Right lobe of liver (tissue), 6 donors: ENCODE data around the gene GFOD1. TPM values are rescaled to one million over a fixed set of nuclear protein-coding genes. Genes with fewer than 3 reads are reported as not detected.

Source experiments
- ATAC-seq, 4 donors: fragments of 200-7000 bp; cut with Tn5 transposase; one replicate each; pipeline ENCODE4 v1.9.1; 2020; ENCODE audit warnings: mild to moderate bottlenecking in 4 of 4, moderate library complexity in 4 of 4
- DNase-seq, 3 donors: peaks; one replicate each; pipeline ENCODE4 v3.0.0-alpha.2; 2020
- H3K27ac ChIP-seq, 3 donors: fragments of 200-600 bp; one replicate each; pipeline ENCODE4 v1.8.0; 2022
- H3K27me3 ChIP-seq, 2 donors: fragments of 200-600 bp; one replicate each; pipeline ENCODE4 v1.8.0; 2022
- H3K36me3 ChIP-seq, 4 donors: fragments of 200-600 bp; sonication (generic) in 1 of 4; one replicate each; pipeline versions ENCODE4 v1.5.1 to v1.8.0; 2017 to 2022; ENCODE audit warnings: control low read depth in 1 of 4
- H3K4me1 ChIP-seq, 4 donors: fragments of 200-600 bp; sonication (generic) in 1 of 4; one replicate each; pipeline versions ENCODE4 v1.5.1 to v1.8.0; 2017 to 2022; ENCODE audit warnings: control low read depth in 1 of 4
- H3K4me3 ChIP-seq, 3 donors: fragments of 200-600 bp; one replicate each; pipeline ENCODE4 v1.8.0; 2022
- H3K9me3 ChIP-seq, 4 donors: fragments of 200-600 bp; sonication (generic) in 1 of 4; one replicate each; pipeline versions ENCODE4 v1.5.1 to v1.8.0; 2017 to 2022; ENCODE audit warnings: control low read depth in 1 of 4
- POLR2A ChIP-seq: fragments of 450-650 bp; IDR thresholded peaks from one replicate; pipeline ENCODE4 v1.6.1; 2017; ENCODE audit warnings: antibody characterized with exemption, mild to moderate bottlenecking
- WGBS: methylation state at CpG from one replicate; pipeline ENCODE4 v1.1.6; 2018; ENCODE audit warnings: low coverage, low lambda C conversion rate; ENCODE audit not compliant: insufficient coverage; ENCODE audit errors: missing lambda C conversion rate; 5-methylcytosine and 5-hydroxymethylcytosine counted together
- intact Hi-C, 2 donors: fragments of 100-400 bp; cut with DNase I; formaldehyde crosslinking; loops; one replicate each; pipeline versions ENCODE4 v1.11.2 to v1.14.1; 2022
- total RNA-seq, 6 experiments: library from RNA; depleted of rRNA in 2 of 6; stranded (reverse); fragments of >200 nt in 2 of 6; fragmentation: NEBNext Ultra II Directional in 3 of 6; extraction: Animal tissue kit (Norgen Biotek cat#: 25700) in 3 of 6; gene quantifications; one replicate each; pipeline versions ENCODE4 v1.1.0 to v1.2.4, GENCODE V29; 2016 to 2023
- TF ChIP-seq, protein P1 (sequence below), 4 donors: fragments of 200-600 bp in 3 of 4; fragments of 450-650 bp in 1 of 4; IDR thresholded peaks; one replicate each; pipeline versions ENCODE4 v1.5.1 to v1.8.0; 2016 to 2022; ENCODE audit warnings: antibody characterized with exemption in 4 of 4, mild to moderate bottlenecking in 2 of 4
- donor health status: DM: no; HTN: yes; CAD: no.
- donor health status: DM: no; HTN: no; CAD: no.
- donor health status: DM: no; HTN: no; CAD: no.
- donor health status: DM: no; HTN: yes; CAD: no.
- donor health status: DM: no; HTN: yes; CAD: no.

Gene GFOD1
- total RNA-seq, 6 experiments from 2014 or later = 5.4 to 8.5 (median 7.5) TPM

DNA sequence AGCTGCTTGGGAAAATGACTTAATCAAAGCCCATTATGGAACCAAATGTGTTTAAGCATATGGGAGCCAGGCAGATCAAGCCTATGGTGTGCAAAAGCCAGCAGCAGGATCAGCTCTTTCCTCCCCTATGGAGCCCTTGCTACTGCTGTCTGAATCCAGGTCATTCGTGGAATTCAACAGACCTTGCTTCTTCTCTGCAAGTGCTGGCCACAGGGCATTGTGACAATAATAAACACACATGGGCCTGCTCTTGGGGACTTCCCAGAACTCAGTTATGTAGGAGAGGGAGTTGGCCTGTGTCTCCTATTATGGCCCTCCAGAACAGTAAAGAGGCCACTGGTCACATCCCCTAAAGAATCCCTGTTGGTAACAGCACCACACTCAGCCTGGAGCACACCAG is 18.6 kb downstream of the GFOD1 start:
- TF ChIP-seq, protein P1, sequence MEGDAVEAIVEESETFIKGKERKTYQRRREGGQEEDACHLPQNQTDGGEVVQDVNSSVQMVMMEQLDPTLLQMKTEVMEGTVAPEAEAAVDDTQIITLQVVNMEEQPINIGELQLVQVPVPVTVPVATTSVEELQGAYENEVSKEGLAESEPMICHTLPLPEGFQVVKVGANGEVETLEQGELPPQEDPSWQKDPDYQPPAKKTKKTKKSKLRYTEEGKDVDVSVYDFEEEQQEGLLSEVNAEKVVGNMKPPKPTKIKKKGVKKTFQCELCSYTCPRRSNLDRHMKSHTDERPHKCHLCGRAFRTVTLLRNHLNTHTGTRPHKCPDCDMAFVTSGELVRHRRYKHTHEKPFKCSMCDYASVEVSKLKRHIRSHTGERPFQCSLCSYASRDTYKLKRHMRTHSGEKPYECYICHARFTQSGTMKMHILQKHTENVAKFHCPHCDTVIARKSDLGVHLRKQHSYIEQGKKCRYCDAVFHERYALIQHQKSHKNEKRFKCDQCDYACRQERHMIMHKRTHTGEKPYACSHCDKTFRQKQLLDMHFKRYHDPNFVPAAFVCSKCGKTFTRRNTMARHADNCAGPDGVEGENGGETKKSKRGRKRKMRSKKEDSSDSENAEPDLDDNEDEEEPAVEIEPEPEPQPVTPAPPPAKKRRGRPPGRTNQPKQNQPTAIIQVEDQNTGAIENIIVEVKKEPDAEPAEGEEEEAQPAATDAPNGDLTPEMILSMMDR (IDR thresholded peaks at IDR 0.05) = no peak
- TF ChIP-seq POLR2A = no peak
- H3K4me3 ChIP-seq = no peak overlapping the region
- H3K9me3 ChIP-seq = no peaks in the 10 kb centered on the region
- no peak for ATAC-seq
- H3K27me3 ChIP-seq = no peaks in the 10 kb centered on the region
- WGBS = no CpG with 5 or more reads among the region's 1 CpG
- H3K36me3 ChIP-seq = no peaks in the 10 kb centered on the region
- H3K27ac ChIP-seq = no peak overlapping the region
- intact Hi-C loops = no loop called here
- no peak for DNase-seq
- peaks cover 0 to 13% (median under 1%) of the 10 kb centered on the region in 4 donors for H3K4me1 ChIP-seq

DNA sequence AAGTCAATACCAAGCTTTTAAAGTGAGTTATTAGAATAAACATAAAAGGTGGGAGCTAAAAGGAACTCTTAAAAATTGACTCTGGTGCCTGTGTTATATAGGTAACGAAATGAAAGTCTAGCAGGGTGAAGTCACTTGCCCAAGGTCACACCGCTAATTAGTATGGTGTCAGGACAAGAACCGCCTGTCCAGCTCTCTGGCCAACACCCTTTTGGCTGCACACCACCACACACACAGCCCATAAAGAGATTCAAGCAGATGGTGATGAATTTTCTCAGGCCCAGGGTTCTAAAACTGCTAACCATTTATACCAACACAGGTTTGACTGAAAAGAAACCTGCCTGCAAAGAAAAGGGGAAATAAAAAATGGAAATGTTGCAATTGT is 20.2 kb downstream of the GFOD1 start:
- intact Hi-C loops = no loop called here
- TF ChIP-seq POLR2A = no peak
- TF ChIP-seq, protein P1 (IDR thresholded peaks at IDR 0.05) = no peak
- Histone ChIP-seq H3K36me3 (no peaks in the 10 kb centered on the region), H3K4me1 (peaks cover 0 to 17% (median 0%) of the 10 kb centered on the region in 4 donors), H3K4me3 (no peak overlapping the region), H3K9me3 (no peaks in the 10 kb centered on the region), H3K27ac (no peak overlapping the region), H3K27me3 (no peaks in the 10 kb centered on the region)
- DNase-seq = no peak
- peak in 3 of 4 donors; percentile 25 to 58 (median 31) for ATAC-seq
- WGBS = 54% methylated on average over 3 of the region's 3 CpGs

DNA sequence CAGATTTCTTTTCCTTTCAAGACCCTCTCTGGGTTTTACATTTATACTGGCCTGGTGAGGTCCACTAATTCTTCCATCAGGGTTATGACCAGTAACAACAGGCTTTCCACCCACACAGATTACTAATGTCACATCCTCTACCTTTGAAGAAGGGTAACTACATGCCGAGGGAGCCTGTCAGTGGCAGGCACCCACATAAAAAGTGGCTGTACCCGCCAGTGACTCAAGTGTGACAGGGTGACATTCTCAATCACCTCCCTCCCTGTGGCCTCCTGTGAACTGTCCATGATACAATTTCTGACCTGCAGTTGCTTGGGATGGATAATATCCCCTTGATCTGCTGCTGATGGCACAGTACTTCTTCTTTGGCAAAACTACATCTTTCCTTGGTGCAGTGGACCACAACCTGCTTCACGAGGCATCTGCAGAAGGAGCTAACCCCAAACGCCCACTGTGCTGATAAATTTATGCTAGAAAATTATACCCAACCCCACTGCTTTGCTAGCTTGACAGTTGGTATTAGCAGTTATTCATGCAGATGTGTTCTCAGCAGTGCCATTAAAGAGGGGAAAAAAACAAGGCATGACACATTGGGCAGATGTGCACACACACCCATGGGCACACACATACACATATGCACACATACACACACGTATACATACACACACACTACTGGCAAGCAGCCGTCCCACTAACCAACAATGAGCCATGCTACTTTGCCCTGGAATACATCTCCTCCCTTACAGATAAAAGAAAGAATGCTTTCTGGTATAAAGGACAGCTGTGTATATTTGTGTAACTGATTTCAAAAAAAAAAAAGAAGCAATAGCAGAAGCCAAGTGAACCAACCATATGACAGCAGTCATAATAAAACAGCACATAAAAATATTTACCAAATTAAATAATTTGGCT is 20.8 kb downstream of the GFOD1 start:
- no peaks in the 10 kb centered on the region for H3K9me3 ChIP-seq
- 53% methylated on average over 4 of the region's 6 CpGs for WGBS
- peaks cover 0 to 23% (median 0%) of the 10 kb centered on the region in 4 donors for H3K4me1 ChIP-seq
- no peak overlapping the region for H3K4me3 ChIP-seq
- DNase-seq (no peak), ATAC-seq (peak in 1 of 4 donors; percentile 5)
- no peak overlapping the region for H3K27ac ChIP-seq
- intact Hi-C loops = no loop called here
- no peak for TF ChIP-seq POLR2A
- H3K36me3 ChIP-seq = no peaks in the 10 kb centered on the region
- H3K27me3 ChIP-seq = no peaks in the 10 kb centered on the region

DNA sequence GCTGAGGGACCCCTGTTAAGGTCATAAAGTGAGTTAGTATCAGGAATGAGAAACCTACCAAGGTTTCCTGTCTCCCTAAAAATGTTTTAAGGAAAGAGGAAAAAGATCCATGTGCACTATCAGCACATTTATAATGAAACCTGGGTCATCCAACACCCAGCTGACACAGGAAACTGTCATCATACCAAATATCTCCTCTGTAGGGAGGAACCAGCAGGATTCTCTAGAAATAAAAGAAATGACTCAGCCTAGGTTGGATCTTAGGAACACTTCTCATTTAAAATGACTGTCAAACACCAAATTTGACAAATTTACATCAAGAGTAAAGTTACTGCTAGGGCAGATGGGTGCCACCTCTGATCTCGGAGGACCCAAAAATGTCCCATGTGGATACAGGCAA is 21.7 kb downstream of the GFOD1 start:
- H3K4me3 ChIP-seq = no peak overlapping the region
- peaks cover 0 to 29% (median 0%) of the 10 kb centered on the region in 4 donors for H3K4me1 ChIP-seq
- no peak overlapping the region for H3K27ac ChIP-seq
- no peak for TF ChIP-seq POLR2A
- TF ChIP-seq, protein P1 (IDR thresholded peaks at IDR 0.05) = no peak
- DNase-seq (no peak), ATAC-seq (no peak)
- no peaks in the 10 kb centered on the region for H3K27me3 ChIP-seq
- H3K9me3 ChIP-seq = no peaks in the 10 kb centered on the region
- H3K36me3 ChIP-seq = no peaks in the 10 kb centered on the region
- intact Hi-C loops = no loop called here
- 100% methylated on average over 1 of the region's 1 CpG for WGBS

DNA sequence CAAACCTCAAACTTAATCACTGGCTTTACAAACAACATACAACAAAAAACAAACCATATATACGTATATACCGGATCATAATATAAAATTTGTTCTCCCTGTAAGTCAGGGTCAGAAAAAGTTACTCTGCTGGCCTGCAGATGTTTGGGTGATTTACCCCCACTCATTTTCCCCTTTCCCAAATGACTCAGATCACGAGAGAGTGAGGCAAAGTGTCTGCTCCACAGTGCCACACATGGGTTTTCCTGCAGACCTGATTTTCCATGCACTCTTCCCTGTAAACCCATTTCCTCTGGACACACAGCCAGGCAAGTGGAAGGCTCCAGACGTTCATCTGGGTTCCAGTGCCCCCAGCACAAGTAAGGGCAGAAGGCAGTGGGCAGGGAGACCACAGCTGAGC is 23.5 kb downstream of the GFOD1 start:
- Histone ChIP-seq H3K9me3 (no peaks in the 10 kb centered on the region), H3K4me3 (no peak overlapping the region), H3K27me3 (no peaks in the 10 kb centered on the region), H3K4me1 (peaks cover 0 to 29% (median 0%) of the 10 kb centered on the region in 4 donors), H3K27ac (no peak overlapping the region), H3K36me3 (no peaks in the 10 kb centered on the region)
- ATAC-seq (no peak), DNase-seq (no peak)
- intact Hi-C loops = no loop called here
- 81% methylated on average over 3 of the region's 4 CpGs for WGBS
- TF ChIP-seq, protein P1 (IDR thresholded peaks at IDR 0.05) = no peak
